GM19023 (cell line): ENCODE data around the gene PARD3B.

ENCODE experiments used
- ATAC-seq: cut with Tn5 transposase; IDR thresholded peaks from one replicate; pipeline ENCODE4 v1.9.1; 2021; ENCODE audit warnings: mild to moderate bottlenecking, moderate library complexity; ENCODE audit not compliant: unreplicated experiment

The PARD3B gene

GRCh38 chr2:205284334-205284733 lies 739.1 kb downstream of the PARD3B start:
- no peak for ATAC-seq

DNA sequence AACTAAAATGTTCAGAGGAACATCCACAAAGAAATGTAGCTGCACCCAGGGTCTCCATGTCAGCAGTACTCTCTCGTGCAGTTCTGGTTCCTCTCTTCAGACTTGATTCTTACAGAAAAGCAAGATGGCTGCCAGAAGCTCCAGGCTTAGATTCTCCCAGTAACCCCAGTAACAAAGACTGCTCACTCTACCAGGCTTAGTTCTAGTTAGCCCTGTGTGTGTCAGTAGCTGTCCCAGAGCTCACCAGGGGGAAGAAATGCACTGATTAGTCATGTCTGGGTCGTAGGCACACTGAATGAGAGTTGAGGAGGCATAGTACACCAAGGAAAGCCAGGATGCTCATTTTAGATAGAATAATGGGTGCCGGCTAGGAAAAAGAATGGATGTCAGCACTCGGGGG lies 742.0 kb downstream of the PARD3B start:
- no peak for ATAC-seq

- no peak for ATAC-seq
These were observed 743.4 kb downstream of the PARD3B start for GRCh38 chr2:205288686-205289085.

DNA sequence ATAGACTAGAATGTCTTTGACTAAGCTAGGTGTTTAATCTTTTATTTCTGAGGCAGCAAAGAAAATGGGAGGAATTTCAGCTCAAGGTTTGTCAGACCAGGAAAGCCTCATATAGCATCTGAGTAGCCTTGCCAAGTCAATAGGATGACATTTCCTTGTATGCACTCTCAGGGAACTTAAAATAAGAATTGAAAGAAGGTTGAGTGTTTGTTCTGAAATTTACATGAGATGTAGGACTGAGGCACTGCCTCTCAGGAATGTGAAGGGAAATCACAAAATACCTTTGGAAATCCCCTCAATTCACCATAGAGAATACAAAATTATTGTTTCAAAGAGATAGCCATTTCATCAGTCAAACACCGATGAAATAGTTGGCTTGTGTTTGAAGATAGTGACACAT lies 745.0 kb downstream of the PARD3B start:
- no peak for ATAC-seq

DNA sequence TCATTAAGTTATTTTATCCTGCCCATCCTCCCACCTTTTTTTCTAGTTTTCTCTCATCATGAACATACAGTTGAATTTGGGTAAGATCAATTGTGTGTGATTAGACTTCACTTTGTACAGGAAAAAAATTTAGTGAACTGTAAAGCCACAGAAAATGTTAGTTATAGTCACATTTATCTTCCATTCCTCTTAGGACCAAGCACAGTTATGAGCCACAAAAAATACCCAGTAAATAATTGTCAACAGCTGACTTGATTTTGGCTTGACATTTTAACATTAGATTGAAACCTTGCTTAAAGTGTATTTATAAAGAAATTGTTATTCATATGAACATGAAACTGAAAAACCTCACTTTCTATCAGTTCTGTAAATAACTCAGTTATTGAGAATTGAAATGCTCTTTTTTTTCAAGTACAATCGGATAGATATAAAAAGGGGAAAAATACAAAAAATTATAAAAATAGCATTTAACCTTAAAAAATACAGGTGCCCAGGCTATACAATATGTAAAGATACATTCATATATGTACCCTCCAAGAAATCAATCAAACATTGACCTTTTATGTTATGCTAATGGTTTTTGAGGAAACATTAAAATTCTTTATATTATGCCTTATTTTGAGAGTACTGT lies 747.5 kb downstream of the PARD3B start:
- no peak for ATAC-seq

GRCh38 chr2:205293559-205293958 lies 748.3 kb downstream of the PARD3B start:
- no peak for ATAC-seq

DNA sequence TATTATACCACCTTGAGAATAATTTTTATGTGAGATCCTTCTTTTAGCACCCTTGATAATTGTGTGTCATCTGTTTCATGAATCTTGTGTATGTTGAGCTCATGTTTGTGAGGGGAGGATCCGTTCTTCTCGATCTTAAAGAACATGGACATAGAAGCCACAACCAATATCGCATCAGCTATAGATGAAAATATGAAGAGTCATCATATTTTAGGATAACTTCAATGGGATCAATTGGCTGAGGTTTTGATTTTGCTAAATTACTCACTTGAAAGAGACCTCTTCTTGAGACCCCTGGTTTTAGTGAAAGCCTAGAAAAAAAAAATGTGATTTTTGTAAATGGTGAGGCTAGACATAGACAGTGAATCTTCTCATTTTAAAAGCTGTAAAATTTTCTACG lies 751.7 kb downstream of the PARD3B start:
- no peak for ATAC-seq

DNA sequence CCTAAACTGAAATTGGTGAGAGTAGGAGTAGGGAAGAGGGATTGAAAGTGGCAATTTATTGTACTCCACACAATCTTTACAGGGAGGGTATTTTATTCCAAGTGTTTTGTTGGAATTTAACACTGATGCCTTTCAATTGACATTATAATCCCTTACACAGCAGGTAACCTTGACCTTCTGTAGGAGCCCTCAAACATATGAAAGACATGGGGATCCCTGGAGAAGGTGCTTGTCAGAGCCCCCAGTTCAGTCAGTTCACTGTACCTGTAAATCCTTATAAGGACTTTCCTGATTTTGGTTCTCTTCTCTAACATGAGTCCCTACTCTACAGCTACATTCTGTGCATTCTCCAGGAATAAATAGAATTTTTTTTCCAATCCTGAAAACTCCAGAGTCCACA lies 752.1 kb downstream of the PARD3B start:
- ATAC-seq: no peak

DNA sequence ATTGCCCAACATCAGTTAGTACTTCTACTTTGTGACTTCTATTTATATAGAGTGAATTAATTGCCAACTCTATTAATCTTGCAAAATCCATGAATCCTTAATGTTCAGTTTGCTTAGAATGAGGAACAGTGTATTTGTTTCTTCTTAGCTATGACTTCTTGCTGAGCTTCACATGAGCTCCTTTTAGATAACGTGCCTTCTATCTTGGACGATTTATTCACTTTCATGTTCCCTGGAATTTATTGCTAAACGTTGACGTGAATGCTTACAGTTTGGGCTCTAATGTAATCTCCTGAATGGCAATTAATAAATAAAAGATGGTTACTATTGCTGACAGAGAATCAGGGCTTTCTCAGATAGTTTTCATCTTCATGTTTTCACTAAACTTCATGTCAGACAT lies 752.6 kb downstream of the PARD3B start:
- no peak for ATAC-seq

GRCh38 chr2:205311201-205311600 lies 765.9 kb downstream of the PARD3B start:
- no peak for ATAC-seq

- no peak for ATAC-seq
These were observed 776.0 kb downstream of the PARD3B start for GRCh38 chr2:205321231-205321630.

GRCh38 chr2:205323929-205324328 lies 778.7 kb downstream of the PARD3B start:
- ATAC-seq: no peak

DNA sequence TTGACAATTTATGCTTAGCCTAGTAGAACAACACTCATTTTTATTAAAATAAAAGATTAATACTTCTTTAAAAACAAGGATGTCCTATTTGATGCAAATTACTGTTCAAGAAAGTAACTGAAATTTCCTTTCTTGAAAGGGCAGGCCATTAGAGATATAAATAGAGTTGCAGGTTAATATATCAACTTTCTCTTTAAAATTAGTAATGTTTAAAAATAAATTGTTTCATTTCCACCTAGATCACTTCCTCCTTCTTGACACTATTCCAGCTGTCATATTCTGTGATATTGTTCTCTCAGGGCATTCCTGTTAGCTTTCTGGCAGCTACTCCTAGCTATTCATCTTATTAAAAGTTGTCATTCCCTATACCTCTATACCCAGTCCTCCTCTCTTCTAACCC lies 779.1 kb downstream of the PARD3B start:
- no peak for ATAC-seq

DNA sequence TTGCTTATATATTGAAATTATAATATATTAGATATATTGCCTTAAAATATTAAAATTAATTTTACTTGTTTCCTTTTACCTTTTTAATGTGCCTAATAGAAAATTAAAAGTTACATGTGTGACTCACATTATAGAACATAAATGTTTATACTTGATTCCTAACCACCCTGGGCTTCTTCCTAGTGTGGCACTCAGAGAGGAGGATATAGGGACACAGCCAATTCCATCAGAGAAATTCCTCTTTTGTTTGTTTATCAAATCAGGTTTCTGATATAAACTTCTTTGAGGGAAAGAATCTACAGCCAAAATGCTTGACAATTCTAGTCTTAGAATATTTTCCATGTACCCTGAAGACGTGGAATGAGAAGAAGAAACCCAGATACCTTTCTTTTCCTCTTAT lies 788.1 kb downstream of the PARD3B start:
- no peak for ATAC-seq

GRCh38 chr2:205337274-205337673 lies 792.0 kb downstream of the PARD3B start:
- no peak for ATAC-seq

GRCh38 chr2:205338156-205338555 lies 792.9 kb downstream of the PARD3B start:
- ATAC-seq: no peak

GRCh38 chr2:205343103-205343502 lies 797.8 kb downstream of the PARD3B start:
- no peak for ATAC-seq

DNA sequence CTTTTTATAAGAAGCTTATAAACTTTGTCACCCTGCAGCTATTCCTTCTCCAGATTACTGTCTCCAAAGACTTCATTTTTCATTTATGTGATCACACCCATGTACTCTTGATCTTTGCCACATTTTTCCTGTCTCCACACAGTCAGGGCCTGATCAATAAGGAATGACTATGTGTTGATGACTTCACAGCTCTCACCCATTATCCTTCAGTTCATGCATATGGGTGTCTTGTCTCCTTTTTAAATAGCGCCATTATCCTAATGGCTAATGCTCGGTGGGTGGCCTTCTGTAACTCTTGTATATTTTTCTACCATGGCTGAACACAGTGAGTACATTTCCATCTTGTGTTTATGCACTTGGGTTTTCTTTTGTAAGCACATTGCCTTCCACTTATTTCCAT lies 801.4 kb downstream of the PARD3B start:
- ATAC-seq: no peak

- no peak for ATAC-seq
These were observed 802.6 kb downstream of the PARD3B start for GRCh38 chr2:205347899-205348298.

- no peak for ATAC-seq
These were observed 806.8 kb downstream of the PARD3B start for GRCh38 chr2:205352094-205352493.

DNA sequence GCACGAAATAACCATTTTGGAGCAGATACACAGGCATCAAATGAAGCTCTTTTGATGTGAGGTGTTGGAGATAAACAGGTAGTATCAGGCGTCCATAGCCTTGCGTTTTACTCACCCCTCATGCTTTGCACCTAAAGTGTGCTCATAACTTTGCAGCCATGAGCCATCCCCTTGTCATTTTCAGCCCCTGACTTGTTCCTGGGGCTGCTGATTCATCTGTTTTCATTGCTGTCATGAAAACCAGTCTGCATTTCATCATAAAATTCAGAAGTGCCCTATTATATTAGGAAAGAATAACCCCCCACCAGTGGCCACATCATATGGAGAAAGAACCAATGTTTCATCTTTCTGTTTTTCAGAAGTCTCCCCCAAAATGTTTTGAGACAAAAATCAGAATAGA lies 807.3 kb downstream of the PARD3B start:
- ATAC-seq: no peak

GRCh38 chr2:205357732-205358131 lies 812.5 kb downstream of the PARD3B start:
- no peak for ATAC-seq

- no peak for ATAC-seq
These were observed 813.1 kb downstream of the PARD3B start for GRCh38 chr2:205358351-205358815.
